Esophagus muscularis mucosa (tissue), 4 donors: ENCODE results near the gene ZNF138. TPM values are rescaled to one million over a fixed set of nuclear protein-coding genes. Genes with fewer than 3 reads are reported as not detected.

Experiments
- DNase-seq: peaks from one replicate; pipeline ENCODE4 v3.0.0-alpha.2; 2017; ENCODE audit errors: extremely low spot score
- H3K27ac ChIP-seq, 4 donors: fragments of 200-600 bp; sonication (generic); replicated peaks in 1 of 4; 1 replicate in 3 of 4; 2 replicates in 1 of 4; pipeline ENCODE4 v1.5.1; 2016 to 2019; ENCODE audit warnings: mild to moderate bottlenecking in 1 of 4
- H3K27me3 ChIP-seq, 4 donors: fragments of 200-600 bp; sonication (generic); one replicate each; pipeline versions ENCODE4 v1.5.1 to v1.6.0; 2016 to 2019
- H3K36me3 ChIP-seq, 4 donors: fragments of 200-600 bp; sonication (generic); one replicate each; pipeline ENCODE4 v1.5.1; 2016 to 2019
- H3K4me1 ChIP-seq, 4 donors: fragments of 200-600 bp; sonication (generic); one replicate each; pipeline ENCODE4 v1.5.1; 2016 to 2019
- H3K4me3 ChIP-seq, 4 donors: fragments of 200-600 bp; sonication (generic); 1 replicate in 2 of 4; 2 replicates in 2 of 4; pipeline ENCODE4 v1.5.1; 2016 to 2019; ENCODE audit warnings: mild to moderate bottlenecking in 4 of 4, moderate library complexity in 1 of 4
- H3K9me3 ChIP-seq, 4 donors: fragments of 200-600 bp; sonication (generic); 1 replicate in 3 of 4; 2 replicates in 1 of 4; pipeline ENCODE4 v1.5.1; 2016 to 2019
- EP300 ChIP-seq: sonication (generic); formaldehyde crosslinking; IDR thresholded peaks from one replicate; pipeline ENCODE4 v1.6.1; 2017; ENCODE audit warnings: antibody characterized with exemption
- POLR2A ChIP-seq: fragments of 450-650 bp; IDR thresholded peaks from one replicate; pipeline ENCODE4 v1.6.1; 2017; ENCODE audit warnings: antibody characterized with exemption, moderate library complexity, mild to moderate bottlenecking, low read depth
- POLR2AphosphoS5 ChIP-seq, 2 donors: sonication (generic); formaldehyde crosslinking; IDR thresholded peaks; one replicate each; pipeline ENCODE4 v1.6.1; 2017; ENCODE audit warnings: antibody characterized with exemption in 2 of 2
- WGBS: methylation state at CpG from one replicate; pipeline ENCODE4 v1.1.5; 2018; 5-methylcytosine and 5-hydroxymethylcytosine counted together
- intact Hi-C: fragments of 100-400 bp; cut with DNase I; formaldehyde crosslinking; loops from one replicate; pipeline ENCODE4 v1.15.1; 2023
- total RNA-seq, 4 donors: library from RNA; depleted of rRNA; stranded (reverse); fragments of >200 nt; gene quantifications; one replicate each; pipeline versions ENCODE4 v1.1.0 to v1.2.1, GENCODE V29; 2016
- TF ChIP-seq, protein P1 (sequence below), 3 experiments: fragments of 200-600 bp in 2 of 3; fragments of 450-650 bp in 1 of 3; sonication (generic) in 2 of 3; IDR thresholded peaks; one replicate each; pipeline ENCODE4 v1.5.1; 2017 to 2019; ENCODE audit warnings: antibody characterized with exemption in 3 of 3, mild to moderate bottlenecking in 2 of 3, moderate library complexity in 1 of 3

The ZNF138 gene
- total RNA-seq, 4 donors from 2014 or later = 3.5 to 10.0 (median 5.2) TPM

DNA sequence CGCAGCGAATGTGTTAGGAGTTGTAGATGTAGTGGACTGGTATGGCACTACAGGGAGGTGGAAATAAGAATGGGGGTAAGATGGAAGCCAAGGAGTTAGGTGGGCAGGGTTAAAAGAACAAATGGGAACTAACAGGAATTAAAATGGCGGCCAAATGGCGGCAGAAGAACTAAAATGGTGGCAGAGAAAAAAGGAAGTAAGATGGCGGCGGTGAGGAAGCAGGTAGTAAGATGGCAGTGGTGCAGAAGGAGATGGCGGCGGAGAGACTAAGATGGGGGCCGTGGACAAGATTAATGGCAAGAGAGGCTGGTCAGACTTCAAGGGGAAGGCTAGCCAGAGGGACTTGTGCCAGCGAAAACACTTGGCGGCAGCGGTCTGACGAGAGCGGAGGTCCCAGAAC is 44.5 kb downstream of the ZNF138 start:
- Histone ChIP-seq H3K4me1 (no peaks in the 10 kb centered on the region), H3K4me3 (no peak overlapping the region), H3K36me3 (no peaks in the 10 kb centered on the region), H3K27ac (no peak overlapping the region), H3K27me3 (no peaks in the 10 kb centered on the region), H3K9me3 (no peaks in the 10 kb centered on the region)
- intact Hi-C loops = no loop called here
- DNase-seq = no peak
- 81% methylated on average over 14 of the region's 14 CpGs for WGBS
- TF ChIP-seq, protein P1, sequence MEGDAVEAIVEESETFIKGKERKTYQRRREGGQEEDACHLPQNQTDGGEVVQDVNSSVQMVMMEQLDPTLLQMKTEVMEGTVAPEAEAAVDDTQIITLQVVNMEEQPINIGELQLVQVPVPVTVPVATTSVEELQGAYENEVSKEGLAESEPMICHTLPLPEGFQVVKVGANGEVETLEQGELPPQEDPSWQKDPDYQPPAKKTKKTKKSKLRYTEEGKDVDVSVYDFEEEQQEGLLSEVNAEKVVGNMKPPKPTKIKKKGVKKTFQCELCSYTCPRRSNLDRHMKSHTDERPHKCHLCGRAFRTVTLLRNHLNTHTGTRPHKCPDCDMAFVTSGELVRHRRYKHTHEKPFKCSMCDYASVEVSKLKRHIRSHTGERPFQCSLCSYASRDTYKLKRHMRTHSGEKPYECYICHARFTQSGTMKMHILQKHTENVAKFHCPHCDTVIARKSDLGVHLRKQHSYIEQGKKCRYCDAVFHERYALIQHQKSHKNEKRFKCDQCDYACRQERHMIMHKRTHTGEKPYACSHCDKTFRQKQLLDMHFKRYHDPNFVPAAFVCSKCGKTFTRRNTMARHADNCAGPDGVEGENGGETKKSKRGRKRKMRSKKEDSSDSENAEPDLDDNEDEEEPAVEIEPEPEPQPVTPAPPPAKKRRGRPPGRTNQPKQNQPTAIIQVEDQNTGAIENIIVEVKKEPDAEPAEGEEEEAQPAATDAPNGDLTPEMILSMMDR (IDR thresholded peaks at IDR 0.05) = no peak
- TF ChIP-seq POLR2A = no peak
- TF ChIP-seq POLR2AphosphoS5 (IDR thresholded peaks at IDR 0.05) = no peak
- no peak for TF ChIP-seq EP300

DNA sequence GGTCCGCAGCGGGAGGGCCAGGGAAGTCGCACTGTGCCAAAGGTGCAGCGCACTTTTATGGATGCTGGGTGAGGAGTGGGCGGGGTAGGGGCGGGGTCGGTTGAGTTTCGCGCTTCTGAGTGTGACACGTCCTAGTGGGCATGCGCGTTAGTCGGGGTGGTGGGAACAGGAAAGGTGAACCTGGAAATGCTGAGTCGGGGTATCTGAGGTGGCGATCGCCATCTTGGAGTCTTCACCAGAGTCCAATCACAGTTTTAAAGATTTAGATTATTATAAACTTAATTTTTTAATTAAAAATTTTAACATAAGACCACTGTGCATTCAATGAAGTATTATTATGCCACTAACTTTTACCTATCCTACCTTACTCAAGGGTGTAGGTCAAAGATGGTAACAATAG is 45.7 kb downstream of the ZNF138 start:
- WGBS = 95% methylated on average over 16 of the region's 16 CpGs
- Histone ChIP-seq H3K27ac (no peak overlapping the region), H3K9me3 (no peaks in the 10 kb centered on the region), H3K4me1 (no peaks in the 10 kb centered on the region), H3K27me3 (no peaks in the 10 kb centered on the region), H3K36me3 (no peaks in the 10 kb centered on the region), H3K4me3 (no peak overlapping the region)
- DNase-seq = no peak
- intact Hi-C loops = no loop called here
- no peak for TF ChIP-seq POLR2AphosphoS5 (IDR thresholded peaks at IDR 0.05)

- H3K27ac ChIP-seq = no peak overlapping the region
- H3K27me3 ChIP-seq = no peaks in the 10 kb centered on the region
- no peaks in the 10 kb centered on the region for H3K36me3 ChIP-seq
- 60% methylated on average over 4 of the region's 5 CpGs for WGBS
- no peak for DNase-seq
- H3K4me3 ChIP-seq = no peak overlapping the region
- intact Hi-C loops = no loop called here
- H3K4me1 ChIP-seq = peaks cover 0 to 9% (median 4%) of the 10 kb centered on the region in 4 donors
- no peaks in the 10 kb centered on the region for H3K9me3 ChIP-seq
- no peak for TF ChIP-seq POLR2AphosphoS5 (IDR thresholded peaks at IDR 0.05)
- TF ChIP-seq, protein P1 (IDR thresholded peaks at IDR 0.05) = no peak
These were observed 55.2 kb downstream of the ZNF138 start for GRCh38 chr7:64849250-64849923.

- H3K4me1 ChIP-seq = peaks cover 0 to 9% (median 4%) of the 10 kb centered on the region in 4 donors
- H3K27me3 ChIP-seq = no peaks in the 10 kb centered on the region
- H3K9me3 ChIP-seq = no peaks in the 10 kb centered on the region
- WGBS = 84% methylated on average over 7 of the region's 7 CpGs
- DNase-seq = no peak
- intact Hi-C loops = no loop called here
- TF ChIP-seq EP300 = no peak
- no peak overlapping the region for H3K27ac ChIP-seq
- no peaks in the 10 kb centered on the region for H3K36me3 ChIP-seq
- H3K4me3 ChIP-seq = no peak overlapping the region
These were observed 55.8 kb downstream of the ZNF138 start for GRCh38 chr7:64849924-64850499.

- 94% methylated on average over 4 of the region's 4 CpGs for WGBS
- TF ChIP-seq POLR2A = no peak
- TF ChIP-seq, protein P1 (IDR thresholded peaks at IDR 0.05) = no peak
- no peak for TF ChIP-seq POLR2AphosphoS5 (IDR thresholded peaks at IDR 0.05)
- no peak for TF ChIP-seq EP300
- intact Hi-C loops = no loop called here
- Histone ChIP-seq H3K4me3 (no peak overlapping the region), H3K36me3 (no peaks in the 10 kb centered on the region), H3K9me3 (no peaks in the 10 kb centered on the region), H3K27me3 (no peaks in the 10 kb centered on the region), H3K27ac (no peak overlapping the region), H3K4me1 (peaks cover 0 to 9% (median 4%) of the 10 kb centered on the region in 4 donors)
- no peak for DNase-seq
These were observed 59.5 kb downstream of the ZNF138 start for GRCh38 chr7:64853679-64854078.

- DNase-seq = no peak
- 88% methylated on average over 1 of the region's 1 CpG for WGBS
- Histone ChIP-seq H3K4me3 (no peak overlapping the region), H3K4me1 (no peaks in the 10 kb centered on the region), H3K9me3 (no peaks in the 10 kb centered on the region), H3K36me3 (no peaks in the 10 kb centered on the region), H3K27ac (no peak overlapping the region), H3K27me3 (no peaks in the 10 kb centered on the region)
- intact Hi-C loops = no loop called here
- no peak for TF ChIP-seq POLR2AphosphoS5 (IDR thresholded peaks at IDR 0.05)
- TF ChIP-seq EP300 = no peak
- no peak for TF ChIP-seq POLR2A
- TF ChIP-seq, protein P1 (IDR thresholded peaks at IDR 0.05) = no peak
These were observed 60.7 kb downstream of the ZNF138 start for GRCh38 chr7:64854969-64855368.
